Uterus (tissue), 4 donors: ENCODE measurements around the gene ASB15. TPM values are rescaled to one million over a fixed set of nuclear protein-coding genes. Genes with fewer than 3 reads are reported as not detected.

Source experiments
- DNase-seq, 2 donors: peaks; one replicate each; pipeline ENCODE4 v3.0.0-alpha.2; 2019 to 2020
- H3K27ac ChIP-seq, 2 donors: fragments of 200-600 bp; sonication (generic); 1 replicate in 1 of 2; 2 replicates in 1 of 2; pipeline ENCODE4 v1.5.1; 2016 to 2018
- H3K27me3 ChIP-seq, 2 donors: fragments of 200-600 bp; sonication (generic); one replicate each; pipeline ENCODE4 v1.5.1; 2018 to 2019; ENCODE audit warnings: control low read depth in 1 of 2
- H3K36me3 ChIP-seq, 2 donors: fragments of 200-600 bp; sonication (generic); one replicate each; pipeline ENCODE4 v1.5.1; 2019; ENCODE audit warnings: control low read depth in 1 of 2
- H3K4me1 ChIP-seq, 2 donors: fragments of 200-600 bp; sonication (generic); one replicate each; pipeline ENCODE4 v1.5.1; 2018 to 2019; ENCODE audit warnings: control low read depth in 1 of 2
- H3K4me3 ChIP-seq, 2 donors: fragments of 200-600 bp; sonication (generic); 1 replicate in 1 of 2; 2 replicates in 1 of 2; pipeline ENCODE4 v1.5.1; 2018 to 2019; ENCODE audit warnings: mild to moderate bottlenecking in 1 of 2
- H3K9me3 ChIP-seq, 2 donors: fragments of 200-600 bp; sonication (generic); one replicate each; pipeline ENCODE4 v1.5.1; 2019; ENCODE audit warnings: control low read depth in 1 of 2
- POLR2A ChIP-seq, 2 donors: fragments of 450-650 bp; IDR thresholded peaks; one replicate each; pipeline ENCODE4 v1.6.1; 2016; ENCODE audit warnings: antibody characterized with exemption in 2 of 2, mild to moderate bottlenecking in 1 of 2, moderate library complexity in 1 of 2
- intact Hi-C: fragments of 100-400 bp; cut with DNase I; formaldehyde crosslinking; loops from one replicate; pipeline ENCODE4 v1.15.1; 2023; ENCODE audit warnings: low total_unique reads
- total RNA-seq, 4 donors: library from RNA; depleted of rRNA in 3 of 4; stranded (reverse); fragments of >200 nt in 3 of 4; gene quantifications; one replicate each; pipeline versions ENCODE4 v1.1.0 to v1.2.4, GENCODE V29; 2014 to 2023
- TF ChIP-seq, protein P1 (sequence below), 4 experiments: fragments of 200-600 bp in 2 of 4; fragments of 450-650 bp in 2 of 4; sonication (generic) in 2 of 4; IDR thresholded peaks; one replicate each; pipeline ENCODE4 v1.5.1; 2016 to 2019; ENCODE audit warnings: antibody characterized with exemption in 4 of 4, mild to moderate bottlenecking in 2 of 4, moderate library complexity in 1 of 4
- donor health status: DM: yes; HTN: yes; CAD: no.

The ASB15 gene
- total RNA-seq, 4 donors from 2014 or later = not detected

DNA sequence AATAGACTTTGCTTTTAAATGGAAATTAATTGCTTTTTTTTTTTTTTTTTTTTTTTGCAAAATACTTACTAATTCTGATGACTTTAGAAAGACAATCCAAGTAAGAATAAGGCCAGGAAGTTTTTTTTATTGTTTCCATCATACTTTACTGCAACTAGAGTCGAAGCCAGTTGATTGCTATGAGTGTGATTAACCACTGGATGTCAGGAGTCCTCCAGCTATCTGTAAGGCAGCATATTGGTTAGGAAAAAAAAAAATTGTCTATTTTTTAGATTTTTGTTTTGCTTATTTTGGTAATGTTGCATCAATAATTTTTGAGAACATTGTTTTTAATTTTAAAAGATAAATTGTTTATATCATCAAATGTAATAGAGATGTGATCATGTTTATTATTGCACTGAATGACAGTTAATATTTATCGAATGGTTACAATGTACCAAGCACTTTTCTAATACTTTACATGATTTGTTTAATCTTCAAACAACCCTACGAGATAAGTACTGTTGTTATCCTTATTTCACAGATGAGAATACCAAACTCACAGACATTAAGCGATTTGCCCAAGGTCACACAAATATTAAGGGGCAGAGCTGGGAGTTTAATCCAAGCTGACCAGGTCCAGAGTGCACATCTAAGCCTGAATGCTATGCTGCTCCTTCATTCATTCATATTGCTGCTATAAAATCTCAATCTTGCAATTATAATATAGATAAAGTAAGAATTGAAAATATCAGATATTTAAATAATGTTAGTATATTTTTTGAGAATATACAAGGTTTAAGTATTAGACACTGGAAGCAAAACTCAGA, 34.1 kb downstream of the ASB15 start:
- H3K27me3 ChIP-seq = no peaks in the 10 kb centered on the region
- H3K4me1 ChIP-seq = no peaks in the 10 kb centered on the region
- intact Hi-C loops = no loop called here
- no peak overlapping the region for H3K27ac ChIP-seq
- TF ChIP-seq, protein P1, sequence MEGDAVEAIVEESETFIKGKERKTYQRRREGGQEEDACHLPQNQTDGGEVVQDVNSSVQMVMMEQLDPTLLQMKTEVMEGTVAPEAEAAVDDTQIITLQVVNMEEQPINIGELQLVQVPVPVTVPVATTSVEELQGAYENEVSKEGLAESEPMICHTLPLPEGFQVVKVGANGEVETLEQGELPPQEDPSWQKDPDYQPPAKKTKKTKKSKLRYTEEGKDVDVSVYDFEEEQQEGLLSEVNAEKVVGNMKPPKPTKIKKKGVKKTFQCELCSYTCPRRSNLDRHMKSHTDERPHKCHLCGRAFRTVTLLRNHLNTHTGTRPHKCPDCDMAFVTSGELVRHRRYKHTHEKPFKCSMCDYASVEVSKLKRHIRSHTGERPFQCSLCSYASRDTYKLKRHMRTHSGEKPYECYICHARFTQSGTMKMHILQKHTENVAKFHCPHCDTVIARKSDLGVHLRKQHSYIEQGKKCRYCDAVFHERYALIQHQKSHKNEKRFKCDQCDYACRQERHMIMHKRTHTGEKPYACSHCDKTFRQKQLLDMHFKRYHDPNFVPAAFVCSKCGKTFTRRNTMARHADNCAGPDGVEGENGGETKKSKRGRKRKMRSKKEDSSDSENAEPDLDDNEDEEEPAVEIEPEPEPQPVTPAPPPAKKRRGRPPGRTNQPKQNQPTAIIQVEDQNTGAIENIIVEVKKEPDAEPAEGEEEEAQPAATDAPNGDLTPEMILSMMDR (IDR thresholded peaks at IDR 0.05) = peak in 3 of 4 experiments; percentile 25 to 50 (median 47)
- no peak for TF ChIP-seq POLR2A (IDR thresholded peaks at IDR 0.05)
- no peaks in the 10 kb centered on the region for H3K36me3 ChIP-seq
- no peak for DNase-seq
- H3K9me3 ChIP-seq = no peaks in the 10 kb centered on the region
- H3K4me3 ChIP-seq = no peak overlapping the region

GRCh38 chr7:123637203-123637602, 35.6 kb downstream of the ASB15 start:
- Histone ChIP-seq H3K4me3 (no peak overlapping the region), H3K36me3 (no peaks in the 10 kb centered on the region), H3K27ac (no peak overlapping the region), H3K27me3 (no peaks in the 10 kb centered on the region), H3K4me1 (no peaks in the 10 kb centered on the region), H3K9me3 (no peaks in the 10 kb centered on the region)
- TF ChIP-seq, protein P1 (IDR thresholded peaks at IDR 0.05) = no peak
- TF ChIP-seq POLR2A (IDR thresholded peaks at IDR 0.05) = no peak
- no peak for DNase-seq
- intact Hi-C loops = no loop called here

- no peak overlapping the region for H3K27ac ChIP-seq
- no peak for DNase-seq
- intact Hi-C loops = no loop called here
- TF ChIP-seq POLR2A (IDR thresholded peaks at IDR 0.05) = no peak
- TF ChIP-seq, protein P1 (IDR thresholded peaks at IDR 0.05) = no peak
- H3K4me3 ChIP-seq = no peak overlapping the region
- no peaks in the 10 kb centered on the region for H3K9me3 ChIP-seq
- no peaks in the 10 kb centered on the region for H3K4me1 ChIP-seq
- no peaks in the 10 kb centered on the region for H3K36me3 ChIP-seq
- no peaks in the 10 kb centered on the region for H3K27me3 ChIP-seq
Observed at GRCh38 chr7:123637878-123638277, 36.3 kb downstream of the ASB15 start.

- no peak for TF ChIP-seq POLR2A (IDR thresholded peaks at IDR 0.05)
- TF ChIP-seq, protein P1 (IDR thresholded peaks at IDR 0.05) = no peak
- H3K9me3 ChIP-seq = no peaks in the 10 kb centered on the region
- H3K4me1 ChIP-seq = peaks cover 0 to 6% of the 10 kb centered on the region in 2 donors
- H3K4me3 ChIP-seq = no peak overlapping the region
- no peaks in the 10 kb centered on the region for H3K27me3 ChIP-seq
- intact Hi-C loops = no loop called here
- DNase-seq = no peak
- no peaks in the 10 kb centered on the region for H3K36me3 ChIP-seq
- H3K27ac ChIP-seq = no peak overlapping the region
Observed at GRCh38 chr7:123639631-123640030, 38.0 kb downstream of the ASB15 start.

DNA sequence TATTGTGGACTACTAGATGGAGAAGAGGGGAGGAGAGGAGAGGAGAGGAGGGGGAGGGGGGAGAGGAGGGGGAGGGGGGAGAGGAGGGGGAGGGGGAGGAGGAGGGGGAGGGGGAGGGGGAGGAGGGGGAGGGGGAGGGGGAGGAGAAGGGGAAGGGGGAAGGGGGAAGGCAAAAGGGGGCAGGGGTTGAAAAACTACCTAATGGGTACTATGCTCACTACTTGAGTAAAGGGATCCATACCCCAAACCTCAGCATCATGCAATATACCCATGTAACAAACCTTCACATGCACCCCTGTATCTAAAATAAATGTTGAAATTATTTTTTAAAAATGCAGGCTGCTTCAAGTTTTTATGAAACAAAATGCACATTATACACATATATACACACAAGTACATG, 39.0 kb downstream of the ASB15 start:
- Histone ChIP-seq H3K4me3 (no peak overlapping the region), H3K27ac (no peak overlapping the region), H3K36me3 (no peaks in the 10 kb centered on the region), H3K9me3 (no peaks in the 10 kb centered on the region), H3K27me3 (no peaks in the 10 kb centered on the region), H3K4me1 (peaks cover 0 to 6% of the 10 kb centered on the region in 2 donors)
- no peak for TF ChIP-seq POLR2A (IDR thresholded peaks at IDR 0.05)
- TF ChIP-seq, protein P1 (IDR thresholded peaks at IDR 0.05) = no peak
- intact Hi-C loops = no loop called here
- DNase-seq = no peak
